ENCODE data around the gene ATP1A4. TPM values are rescaled to one million over a fixed set of nuclear protein-coding genes. Genes with fewer than 3 reads are reported as not detected.

ATP1A4 gene
- total RNA-seq, 6 experiments from 2014 or later = not detected

- H3K27ac ChIP-seq = no peak overlapping the region
- H3K4me3 ChIP-seq = no peak overlapping the region
- no peaks in the 10 kb centered on the region for H3K9me3 ChIP-seq
- WGBS (ENCODE audit: insufficient coverage, low coverage, low lambda C conversion rate, missing lambda C conversion rate) = 62% methylated on average over 3 of the region's 3 CpGs
- no peak for TF ChIP-seq CTCF (IDR thresholded peaks at IDR 0.05)
- TF ChIP-seq POLR2A (IDR thresholded peaks at IDR 0.05) = no peak
- H3K36me3 ChIP-seq = no peaks in the 10 kb centered on the region
- no peak for DNase-seq
- no peaks in the 10 kb centered on the region for H3K4me1 ChIP-seq
- ATAC-seq = no peak
- intact Hi-C loops (cut with DNase I) = no loop called here
- H3K27me3 ChIP-seq = no peaks in the 10 kb centered on the region
These were observed 3.3 kb upstream of the ATP1A4 start for GRCh38 chr1:160148121-160148520.

GRCh38 chr1:160149233-160149632 is 2.2 kb upstream of the ATP1A4 start:
- TF ChIP-seq CTCF (IDR thresholded peaks at IDR 0.05) = no peak
- TF ChIP-seq POLR2A (IDR thresholded peaks at IDR 0.05) = no peak
- DNase-seq = no peak
- H3K27ac ChIP-seq = no peak overlapping the region

GRCh38 chr1:160149716-160150115 is 1.7 kb upstream of the ATP1A4 start:
- Histone ChIP-seq H3K27me3 (no peaks in the 10 kb centered on the region), H3K27ac (no peak overlapping the region), H3K36me3 (no peaks in the 10 kb centered on the region), H3K9me3 (no peaks in the 10 kb centered on the region), H3K4me3 (no peak overlapping the region), H3K4me1 (no peaks in the 10 kb centered on the region)
- ATAC-seq = no peak
- WGBS (ENCODE audit: insufficient coverage, low coverage, low lambda C conversion rate, missing lambda C conversion rate) = 69% methylated on average over 2 of the region's 2 CpGs
- no peak for TF ChIP-seq POLR2A (IDR thresholded peaks at IDR 0.05)
- no peak for TF ChIP-seq CTCF (IDR thresholded peaks at IDR 0.05)
- DNase-seq = no peak
- intact Hi-C loops (cut with DNase I) = no loop called here

More at GRCh38 chr1:160149233-160149632, 2.2 kb upstream of the ATP1A4 start:
- ATAC-seq = no peak
- intact Hi-C loops (cut with DNase I) = no loop called here
- Histone ChIP-seq H3K4me3 (no peak overlapping the region), H3K27me3 (no peaks in the 10 kb centered on the region), H3K9me3 (no peaks in the 10 kb centered on the region), H3K36me3 (no peaks in the 10 kb centered on the region), H3K4me1 (no peaks in the 10 kb centered on the region)

GRCh38 chr1:160154790-160155189 is 3.4 kb downstream of the ATP1A4 start:
- ATAC-seq = peak in 1 of 4 donors; percentile 12
- no peak overlapping the region for H3K27ac ChIP-seq
- TF ChIP-seq CTCF (IDR thresholded peaks at IDR 0.05) = no peak
- no peak for TF ChIP-seq POLR2A (IDR thresholded peaks at IDR 0.05)
- intact Hi-C loops (cut with DNase I) = no loop called here
- no peaks in the 10 kb centered on the region for H3K36me3 ChIP-seq
- no peaks in the 10 kb centered on the region for H3K27me3 ChIP-seq
- no peak overlapping the region for H3K4me3 ChIP-seq
- WGBS (ENCODE audit: insufficient coverage, low coverage, low lambda C conversion rate, missing lambda C conversion rate) = 53% methylated on average over 3 of the region's 3 CpGs
- no peak for DNase-seq
- H3K4me1 ChIP-seq = no peaks in the 10 kb centered on the region
- H3K9me3 ChIP-seq = no peaks in the 10 kb centered on the region

- no peak for ATAC-seq
- H3K4me1 ChIP-seq = no peaks in the 10 kb centered on the region
- no peak overlapping the region for H3K4me3 ChIP-seq
- no peaks in the 10 kb centered on the region for H3K27me3 ChIP-seq
- WGBS (ENCODE audit: insufficient coverage, low coverage, low lambda C conversion rate, missing lambda C conversion rate) = 76% methylated on average over 5 of the region's 5 CpGs
- intact Hi-C loops (cut with DNase I) = no loop called here
- no peaks in the 10 kb centered on the region for H3K9me3 ChIP-seq
- TF ChIP-seq CTCF (IDR thresholded peaks at IDR 0.05) (no peak), POLR2A (IDR thresholded peaks at IDR 0.05) (no peak)
- no peak for DNase-seq
- H3K27ac ChIP-seq = no peak overlapping the region
- no peaks in the 10 kb centered on the region for H3K36me3 ChIP-seq
These were observed 5.0 kb downstream of the ATP1A4 start for GRCh38 chr1:160156361-160156760.

All from right lobe of liver (tissue), 6 donors.